Stimulated activated CD4-positive, alpha-beta T cell treated with anti-CD3 and anti-CD28 coated beads, TNF-alpha, amount 100 ng/mL, for 24 hours (primary cell): Measurements from ENCODE around the gene LARGE2.

Experiments used
- DNase-seq, 3 experiments: peaks; one replicate each; pipeline ENCODE4 v3.0.0-alpha.2; 2020; ENCODE audit warnings: low read depth in 3 of 3

Gene LARGE2

GRCh38 chr11:45929486-45930030 is 7.1 kb downstream of the LARGE2 start:
- DNase-seq = no peak

DNA sequence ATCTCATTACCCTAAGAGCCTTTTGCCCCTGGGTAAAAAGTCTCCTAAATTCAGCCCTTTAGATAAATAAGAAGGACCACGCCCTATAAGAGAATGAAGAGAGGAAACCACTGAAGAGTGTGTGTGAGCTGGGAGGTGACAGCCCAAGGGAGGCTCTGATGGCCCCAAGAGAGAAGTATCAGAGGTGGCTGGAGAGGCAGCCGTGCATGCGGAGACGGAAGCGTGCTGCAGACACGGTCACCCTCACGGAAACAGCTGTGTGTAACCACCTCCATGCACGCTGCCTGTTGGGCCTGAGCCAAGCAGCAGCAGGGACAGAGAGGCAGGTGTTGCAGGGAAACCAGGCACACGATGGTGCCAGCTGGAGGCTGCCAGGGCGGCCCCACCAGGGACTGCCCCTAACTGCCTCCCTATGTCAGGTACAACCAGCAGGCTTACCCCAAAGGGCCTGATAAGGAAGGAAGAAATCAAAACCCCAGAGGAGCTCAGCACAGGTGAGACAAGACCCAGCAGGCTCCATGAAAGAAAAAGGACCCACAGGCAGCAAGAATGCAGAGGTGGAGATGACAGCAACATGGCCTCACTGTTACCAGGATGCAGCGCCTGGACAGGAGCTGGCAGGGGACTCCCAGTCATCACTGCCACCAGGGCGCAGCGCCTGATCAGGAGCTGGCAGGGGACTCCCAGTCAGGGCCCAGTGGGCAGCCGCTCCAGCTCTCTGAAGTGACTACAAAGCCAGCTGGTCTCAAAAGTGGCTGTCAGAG is 7.8 kb downstream of the LARGE2 start:
- DNase-seq = no peak

- DNase-seq = no peak
Measured at GRCh38 chr11:45930951-45931570, 8.6 kb downstream of the LARGE2 start.

DNA sequence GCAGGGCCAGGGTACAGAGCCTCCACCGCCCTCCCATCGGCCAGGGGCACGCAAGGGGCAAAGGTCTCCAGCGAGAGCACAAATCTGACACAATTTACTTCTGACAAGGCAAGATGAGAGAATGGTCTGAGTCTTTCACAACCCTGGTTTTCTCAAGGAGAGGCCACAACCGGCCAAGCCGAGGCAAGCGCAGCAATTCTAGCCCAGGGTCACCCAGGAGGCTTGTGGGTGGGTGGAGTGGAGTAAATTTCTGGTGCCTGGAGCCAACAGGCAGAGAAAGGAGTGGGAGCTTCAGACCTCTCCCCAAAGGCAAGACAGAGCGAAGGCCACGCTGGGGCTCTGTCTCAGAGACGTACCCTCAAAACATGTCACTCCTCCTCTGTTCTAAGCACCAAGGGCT is 9.3 kb downstream of the LARGE2 start:
- no peak for DNase-seq

DNA sequence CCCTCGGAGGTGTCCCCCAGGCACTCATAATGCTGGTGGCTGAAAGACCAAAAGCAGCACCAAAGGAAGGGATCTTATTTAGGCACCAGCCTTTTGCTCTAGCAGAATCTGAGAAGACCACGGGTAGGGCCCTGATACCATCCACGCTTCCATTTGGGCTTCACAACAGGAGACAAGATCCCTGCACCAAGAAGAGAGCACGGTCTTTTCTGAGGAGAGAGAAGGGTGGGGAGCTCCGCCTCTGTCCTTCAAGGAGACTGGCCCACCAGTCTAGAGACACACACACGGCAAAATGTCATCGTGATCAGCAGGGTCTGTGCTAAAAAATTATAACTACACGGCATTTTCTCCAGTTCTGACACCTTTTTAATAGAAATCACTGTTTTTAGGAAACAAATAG is 9.8 kb downstream of the LARGE2 start:
- no peak for DNase-seq

DNA sequence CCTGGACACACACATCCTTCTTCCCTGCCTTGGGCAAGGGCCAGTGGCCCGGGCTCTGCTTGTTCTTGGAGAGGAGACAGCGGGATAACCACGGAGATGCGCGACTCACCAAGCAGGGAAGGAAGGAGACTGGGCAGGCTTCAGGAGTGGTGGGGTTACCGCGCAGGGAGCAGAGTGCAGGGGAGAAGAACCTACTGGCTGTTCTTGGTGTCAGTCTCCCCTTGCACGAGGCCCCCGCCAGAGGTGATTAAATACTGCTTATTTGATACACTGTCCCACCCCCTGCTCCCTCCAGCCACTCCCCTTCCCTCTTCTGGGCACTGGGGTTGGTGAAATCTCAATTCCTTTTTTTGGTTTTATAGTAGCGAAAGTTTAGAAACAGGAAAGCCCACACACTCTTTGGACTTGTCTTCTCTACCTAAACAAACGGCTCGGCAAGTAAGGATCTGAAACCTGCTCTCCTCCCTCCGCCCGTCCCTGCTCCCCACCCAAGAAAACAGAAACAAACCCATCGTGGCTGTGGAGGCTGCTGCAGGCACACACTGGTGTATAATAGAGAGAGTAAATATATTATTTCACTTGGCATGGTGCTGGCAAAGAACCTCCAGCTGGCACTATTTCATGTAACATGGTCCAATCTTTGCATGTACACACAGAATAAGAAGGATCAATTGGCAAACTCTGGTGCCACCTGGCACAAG is 10.8 kb downstream of the LARGE2 start:
- no peak for DNase-seq

- no peak for DNase-seq
Measured at GRCh38 chr11:45933846-45934579, 11.6 kb downstream of the LARGE2 start.

- DNase-seq = no peak
Measured at GRCh38 chr11:45934580-45935318, 12.3 kb downstream of the LARGE2 start.

DNA sequence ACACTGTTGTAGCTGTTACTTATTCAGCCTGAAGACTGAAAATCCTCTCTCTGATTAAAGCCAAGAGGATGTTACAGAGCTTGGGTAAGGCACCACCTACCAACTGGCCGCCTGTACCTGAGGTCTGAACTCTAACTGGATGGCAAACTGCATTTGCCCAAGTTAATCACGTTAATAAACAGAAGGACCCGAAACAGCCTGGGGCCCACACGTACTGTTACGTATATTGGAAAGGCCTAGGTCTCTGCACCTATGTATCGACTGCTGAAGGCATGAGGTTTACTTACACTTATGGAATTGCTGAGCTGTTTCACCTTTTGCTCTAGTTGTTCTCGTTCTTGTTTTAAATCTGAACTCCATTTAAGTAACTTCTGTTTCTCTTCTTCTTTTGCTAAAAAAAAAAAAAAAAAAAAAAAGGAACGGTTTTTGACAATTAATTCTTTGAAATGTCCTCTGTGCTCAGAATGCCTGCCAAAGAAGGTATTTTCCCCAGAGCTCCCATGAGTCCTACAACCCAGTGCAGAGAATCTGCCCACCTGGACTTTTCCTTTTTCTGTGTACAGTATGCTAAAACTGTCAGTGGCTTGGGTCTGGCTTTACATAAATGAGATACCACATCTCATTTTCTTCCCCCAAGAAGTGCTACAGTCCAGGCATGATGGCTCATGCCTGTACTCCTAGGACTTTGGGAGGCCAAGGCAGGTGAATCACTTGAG is 13.1 kb downstream of the LARGE2 start:
- no peak for DNase-seq

GRCh38 chr11:45936511-45937054 is 14.1 kb downstream of the LARGE2 start:
- no peak for DNase-seq

GRCh38 chr11:45937916-45938315 is 15.5 kb downstream of the LARGE2 start:
- DNase-seq = no peak

- DNase-seq = no peak
Measured at GRCh38 chr11:45939836-45940235, 17.4 kb downstream of the LARGE2 start.

DNA sequence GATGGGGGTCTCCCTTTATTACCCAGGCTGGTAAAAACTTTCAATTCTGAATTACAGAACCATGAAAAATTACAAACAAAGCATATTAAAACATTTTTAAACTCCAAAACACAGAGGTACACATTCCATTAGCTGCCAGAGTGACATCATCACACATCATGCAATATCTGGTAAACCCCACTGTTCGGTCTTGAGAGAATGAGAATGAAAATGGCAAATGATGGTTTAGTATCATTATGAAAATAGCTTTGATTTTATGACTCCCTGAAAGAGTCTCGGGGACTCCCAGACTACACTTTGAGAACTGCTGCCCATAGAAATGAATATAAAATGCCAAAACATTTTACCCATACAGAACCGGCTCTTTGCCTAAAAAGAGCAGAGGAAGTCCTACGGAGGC is 18.8 kb downstream of the LARGE2 start:
- no peak for DNase-seq

DNA sequence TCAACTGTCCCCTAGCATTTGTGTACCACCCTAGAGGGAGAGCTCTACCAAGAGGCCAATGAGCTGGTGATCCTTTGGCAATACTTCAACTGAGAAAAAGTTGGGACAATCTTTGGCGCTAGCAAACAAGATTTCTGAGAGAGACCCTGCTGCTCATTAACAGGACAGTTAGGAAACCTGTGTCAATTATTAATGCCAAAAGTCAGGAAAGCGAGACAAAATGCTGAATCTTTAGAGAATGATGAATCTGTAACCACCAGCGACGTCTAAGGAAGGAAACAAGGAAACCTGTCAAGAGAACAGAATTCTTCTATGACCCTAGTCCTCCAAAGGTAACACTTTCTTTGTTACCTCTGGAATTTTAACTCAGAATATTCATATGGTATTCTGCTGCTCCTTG is 19.9 kb downstream of the LARGE2 start:
- DNase-seq = no peak

GRCh38 chr11:45945397-45945999 is 23.0 kb downstream of the LARGE2 start:
- no peak for DNase-seq

DNA sequence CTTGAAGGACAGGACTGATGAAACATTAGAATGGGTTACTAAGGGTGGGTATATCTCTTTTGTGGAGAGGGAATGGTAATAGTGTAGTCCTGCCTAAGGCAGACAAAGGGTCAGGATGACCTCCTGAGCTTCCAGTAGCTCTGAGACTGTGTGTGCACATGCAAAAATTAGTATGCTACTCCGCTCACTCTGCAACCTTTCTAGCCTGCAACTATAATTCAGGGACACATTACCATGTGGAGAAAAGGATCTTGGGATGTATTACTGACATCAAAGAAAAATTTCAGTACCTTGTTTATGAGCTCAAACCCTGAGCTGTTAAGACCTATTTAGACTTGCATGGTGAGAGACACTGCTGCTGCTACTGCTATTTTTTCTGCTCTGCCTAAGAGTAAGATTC is 25.4 kb downstream of the LARGE2 start:
- no peak for DNase-seq

DNA sequence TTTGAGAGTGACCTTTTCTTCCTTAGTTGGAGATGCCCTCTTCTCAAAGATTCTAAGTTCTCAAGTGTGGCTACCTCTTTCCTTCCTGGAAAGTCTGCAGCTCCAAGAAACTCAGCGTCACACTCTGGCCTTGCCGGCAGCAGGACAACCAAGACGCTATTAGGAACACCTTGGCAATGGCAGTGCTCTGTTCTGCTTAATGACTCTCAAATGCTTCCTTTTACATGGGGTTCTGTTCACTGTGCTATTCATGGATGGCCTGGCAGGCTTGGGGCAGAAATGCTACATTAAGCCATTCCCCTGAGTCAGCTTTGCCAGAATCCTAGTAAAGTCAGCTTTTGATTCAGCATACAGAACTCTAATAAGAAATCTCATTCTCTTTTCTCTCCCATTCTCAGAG is 25.9 kb downstream of the LARGE2 start:
- DNase-seq = no peak

GRCh38 chr11:45949992-45950407 is 27.5 kb downstream of the LARGE2 start:
- no peak for DNase-seq

DNA sequence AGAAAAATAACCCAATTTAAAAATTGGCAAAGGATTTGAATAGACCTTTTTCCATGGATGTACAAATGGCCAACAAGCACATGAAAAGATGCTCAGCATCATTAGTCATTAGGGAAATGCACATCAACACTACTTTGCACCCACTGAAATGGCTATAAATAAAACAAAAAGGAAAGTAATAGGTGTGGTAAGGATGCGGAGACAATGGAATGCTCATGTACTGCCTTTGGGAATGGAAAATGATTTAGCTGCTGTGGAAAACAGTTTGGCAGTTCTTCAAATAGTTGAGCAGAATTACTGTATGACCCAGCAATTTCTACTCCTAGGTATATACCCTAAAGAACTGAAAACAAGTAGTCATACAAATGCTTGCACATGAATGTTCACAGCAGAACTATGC is 37.4 kb downstream of the LARGE2 start:
- no peak for DNase-seq
